ENCODE results near the gene HECTD1.
"Not testable (repeated sequence)": the region's sequence is repeated elsewhere in the genome, so short reads cannot be mapped to it uniquely, and the experiment has no call there.

Gene HECTD1

DNA sequence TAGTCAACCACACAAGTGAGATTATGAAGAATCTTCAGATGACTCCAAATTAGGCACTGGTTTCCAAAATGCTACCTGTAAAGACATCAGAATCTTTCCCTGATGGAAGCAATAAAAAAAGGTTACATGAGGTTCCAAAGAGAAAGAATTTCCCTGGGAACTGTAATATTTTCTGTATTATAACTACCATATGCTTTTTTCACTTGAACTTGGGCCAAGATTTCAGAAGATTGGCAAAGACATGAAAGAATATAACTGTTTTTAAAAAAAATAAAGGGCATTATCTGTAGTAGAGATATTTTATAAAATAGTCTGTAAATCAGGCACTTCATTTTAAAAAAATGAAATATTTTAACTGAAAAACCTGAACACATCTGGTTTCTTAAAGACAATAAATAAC, 12.9 kb downstream of the HECTD1 start:
- DNase-seq (ENCODE audit: low read depth) = no peak

DNA sequence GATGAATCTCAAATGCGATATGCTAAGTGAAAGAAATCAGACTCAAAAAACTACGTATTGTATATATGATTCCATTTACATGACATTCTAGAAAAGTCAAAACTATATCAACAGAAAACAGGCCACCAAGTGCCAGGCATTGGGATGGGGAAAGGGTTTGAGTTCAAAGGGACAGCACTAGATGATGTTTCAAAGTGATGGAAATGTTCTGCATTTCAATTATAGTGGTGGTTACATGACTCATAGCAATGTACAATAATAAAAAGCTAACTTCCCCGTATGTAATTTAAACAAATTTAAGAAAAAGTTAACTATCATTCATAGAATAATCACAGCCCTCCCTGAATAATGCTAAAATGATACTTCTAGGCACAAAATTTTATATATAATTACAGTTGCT, 13.5 kb downstream of the HECTD1 start:
- no peak for DNase-seq (ENCODE audit: low read depth)

DNA sequence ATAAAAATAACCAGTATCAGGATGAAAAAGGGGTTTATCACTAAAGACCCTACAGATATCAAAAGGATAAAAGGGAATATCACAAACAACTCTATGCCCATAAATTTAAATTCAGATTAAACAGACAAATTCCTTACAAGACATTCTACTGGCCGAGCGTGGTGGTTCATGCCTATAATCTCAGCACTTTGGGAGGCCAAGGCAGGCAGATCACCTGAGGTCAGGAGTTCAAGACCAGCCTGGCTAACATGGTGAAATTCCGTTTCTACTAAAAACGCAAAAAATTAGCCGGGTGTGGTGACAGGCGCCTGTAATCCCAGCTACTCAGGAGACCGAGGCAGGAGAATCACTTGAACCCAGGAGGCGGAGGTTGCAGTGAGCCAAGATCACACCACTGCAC, 15.0 kb downstream of the HECTD1 start:
- not testable (repeated sequence) for DNase-seq (ENCODE audit: low read depth)

DNA sequence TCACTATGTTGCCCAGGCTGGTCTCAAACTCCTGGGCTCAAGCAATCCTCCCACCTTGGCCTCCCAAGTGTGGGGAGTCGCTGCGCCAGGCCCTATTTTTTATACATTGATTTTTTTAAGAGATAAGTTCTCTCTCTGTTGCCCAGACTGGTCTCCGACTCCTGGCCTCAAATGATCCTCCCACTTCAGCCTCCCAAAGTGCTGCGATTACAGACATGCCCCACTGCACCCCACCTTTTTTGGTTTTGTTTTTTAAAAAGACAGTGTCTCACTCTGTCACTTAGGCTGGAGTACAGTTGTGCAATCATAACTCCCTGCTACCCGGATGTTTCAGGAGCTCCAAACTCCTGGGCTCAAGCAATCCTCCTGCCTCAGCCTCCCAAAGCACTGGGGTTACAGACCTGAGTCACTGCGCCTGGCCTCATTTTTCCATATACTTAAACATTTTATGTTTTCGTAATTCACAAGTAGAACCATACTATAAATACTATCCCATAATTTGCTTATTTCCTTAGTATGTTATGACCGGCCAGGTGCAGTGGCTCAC, 16.8 kb downstream of the HECTD1 start:
- DNase-seq (ENCODE audit: low read depth) = no peak

DNA sequence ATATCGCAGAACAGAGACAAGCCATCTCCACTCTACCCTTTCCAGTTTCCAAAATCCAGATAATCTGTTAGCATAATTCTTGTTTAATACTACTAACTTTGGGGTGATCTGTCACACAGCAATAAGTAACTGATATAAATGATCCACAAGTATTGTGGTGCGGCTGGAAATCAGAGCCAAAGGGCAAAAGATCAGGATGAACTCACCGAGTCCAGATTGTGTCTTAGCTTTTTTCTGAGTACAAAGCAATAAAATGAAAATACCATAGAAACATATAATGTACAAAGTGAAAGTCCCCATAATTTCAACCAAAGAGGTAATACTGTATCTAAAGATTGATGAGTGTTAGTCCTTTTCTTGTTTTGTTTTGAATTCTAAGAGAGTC, 17.4 kb downstream of the HECTD1 start:
- no peak for DNase-seq (ENCODE audit: low read depth)

DNA sequence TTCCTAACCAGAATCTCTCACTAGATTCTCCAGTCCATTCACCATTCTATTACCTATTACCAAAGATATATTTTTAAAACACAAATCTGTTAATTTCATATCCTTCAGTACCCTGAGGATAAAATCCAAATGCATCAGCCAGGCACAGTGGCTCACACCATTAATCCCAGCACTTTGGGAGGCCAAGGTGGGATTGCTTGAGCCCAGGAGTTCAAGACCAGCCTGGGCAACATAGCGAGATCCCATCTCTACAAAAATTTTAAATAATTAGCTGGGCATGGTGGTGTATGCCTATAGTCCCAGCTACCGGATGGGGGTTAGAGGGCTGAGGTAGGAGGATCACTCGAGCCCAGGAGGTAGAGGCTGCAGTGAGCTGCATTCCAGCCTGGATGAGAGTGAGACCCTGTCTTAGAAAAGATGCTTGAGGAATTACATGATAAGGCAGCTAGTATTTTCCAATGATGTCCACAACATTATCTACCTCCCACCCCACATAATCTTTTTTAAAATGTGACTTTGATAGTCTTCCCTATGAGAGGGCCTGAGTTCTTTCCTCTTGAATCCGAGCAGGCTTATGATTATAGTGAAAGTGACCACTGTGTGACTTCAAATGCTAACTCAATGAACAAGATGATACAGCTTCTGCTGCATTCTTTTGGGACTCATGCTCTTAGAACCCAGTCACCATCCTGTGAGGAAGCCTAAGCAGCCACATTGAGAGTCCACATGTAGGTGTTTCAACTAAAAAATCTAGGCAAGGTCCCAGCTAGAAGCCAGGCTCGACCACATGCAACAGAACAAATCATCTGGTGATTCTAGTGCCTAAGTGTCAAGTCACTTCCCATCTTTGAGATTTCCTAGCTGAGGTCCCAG, 18.0 kb downstream of the HECTD1 start:
- DNase-seq (ENCODE audit: low read depth) = no peak

DNA sequence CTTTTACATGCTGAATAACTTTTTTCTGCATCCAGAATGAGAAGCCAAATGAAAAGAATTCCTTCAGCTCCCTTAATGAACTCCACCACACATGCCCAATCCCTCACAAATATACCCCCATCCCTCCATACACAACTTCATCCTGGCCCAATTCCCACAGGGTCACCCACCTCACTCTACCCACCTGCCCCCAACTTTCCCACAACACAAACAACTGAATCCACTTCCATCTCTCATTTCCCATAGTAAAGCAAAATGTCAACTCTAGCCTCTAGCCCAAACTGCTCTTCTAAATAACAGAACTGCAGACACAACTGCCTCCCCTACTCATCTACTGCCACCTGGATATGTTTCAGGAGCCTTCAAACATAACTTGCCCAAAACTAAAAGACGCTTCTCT, 18.8 kb downstream of the HECTD1 start:
- no peak for DNase-seq (ENCODE audit: low read depth)

DNA sequence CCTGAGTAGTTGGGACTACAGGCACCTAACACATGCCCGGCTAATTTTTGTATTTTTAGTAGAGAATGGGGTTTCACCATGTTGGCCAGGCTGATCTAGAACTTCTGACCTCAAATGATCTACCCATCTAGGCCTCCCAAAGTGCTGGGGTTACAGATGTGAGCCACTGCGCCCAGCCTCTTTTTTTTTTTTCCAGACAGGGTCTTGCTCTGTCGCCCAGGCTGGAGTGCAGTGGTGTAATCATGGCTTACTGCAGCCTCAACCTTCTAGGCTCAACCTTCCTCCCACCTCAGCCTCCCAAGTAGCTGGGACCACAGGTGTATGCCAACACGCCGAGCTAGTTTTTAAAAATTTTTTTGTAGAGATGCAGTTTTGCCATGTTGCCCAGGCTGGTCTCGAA, 25.6 kb downstream of the HECTD1 start:
- DNase-seq (ENCODE audit: low read depth) = not testable (repeated sequence)

DNA sequence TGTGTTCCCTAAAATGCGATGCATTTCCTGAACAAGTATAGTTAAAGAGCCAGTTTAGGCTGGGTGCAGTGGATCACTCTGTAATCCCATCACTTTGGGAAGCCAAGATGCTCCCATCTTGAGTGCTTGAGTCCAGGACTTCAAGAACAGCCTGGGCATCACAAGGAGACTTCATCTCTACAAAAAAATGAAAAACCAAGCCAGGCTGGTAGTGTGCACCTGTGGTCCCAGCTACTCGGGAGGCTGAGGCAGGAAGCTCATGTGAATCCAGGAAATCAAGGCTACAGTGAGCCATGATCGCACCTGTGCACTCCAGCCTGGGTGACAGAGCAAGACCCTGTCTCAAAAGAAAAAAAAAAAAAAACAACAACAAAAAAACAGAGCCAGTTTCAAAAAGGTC, 26.3 kb downstream of the HECTD1 start:
- DNase-seq (ENCODE audit: low read depth) = no peak

DNA sequence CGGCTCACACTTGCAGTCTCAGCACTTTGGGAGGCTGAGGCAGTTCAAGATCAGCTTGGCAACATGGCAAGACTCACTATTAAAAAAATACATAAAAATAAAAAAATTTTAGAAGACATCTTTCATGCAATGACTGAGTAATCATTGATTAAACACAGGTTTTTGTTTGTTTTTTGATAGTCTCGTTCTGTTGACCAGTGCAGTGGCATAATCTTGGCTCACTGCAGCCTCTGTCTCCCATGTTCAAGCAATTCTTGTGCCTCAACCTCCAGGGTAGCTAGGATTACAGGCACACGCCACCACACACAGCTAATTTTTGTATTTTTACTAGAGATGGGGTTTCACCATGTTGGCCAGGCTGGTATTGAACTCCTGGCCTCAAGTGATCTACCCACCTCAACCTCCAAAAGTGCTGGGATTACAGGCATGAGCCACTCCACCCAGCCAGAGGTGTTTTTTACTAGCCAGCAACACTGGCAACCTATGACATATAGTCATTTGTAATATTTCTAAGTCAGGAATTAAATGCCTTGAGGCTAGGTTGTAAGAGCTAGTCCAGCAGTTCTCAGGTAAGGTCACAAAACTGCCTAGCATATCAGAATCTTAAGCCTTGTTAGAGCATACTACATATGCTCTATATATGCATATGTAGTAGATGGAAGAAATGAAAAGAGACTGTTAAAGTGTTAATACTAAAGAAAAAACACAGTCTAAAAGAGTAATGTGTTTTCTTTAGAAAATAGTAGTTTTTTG, 27.1 kb downstream of the HECTD1 start:
- DNase-seq (ENCODE audit: low read depth) = no peak

DNA sequence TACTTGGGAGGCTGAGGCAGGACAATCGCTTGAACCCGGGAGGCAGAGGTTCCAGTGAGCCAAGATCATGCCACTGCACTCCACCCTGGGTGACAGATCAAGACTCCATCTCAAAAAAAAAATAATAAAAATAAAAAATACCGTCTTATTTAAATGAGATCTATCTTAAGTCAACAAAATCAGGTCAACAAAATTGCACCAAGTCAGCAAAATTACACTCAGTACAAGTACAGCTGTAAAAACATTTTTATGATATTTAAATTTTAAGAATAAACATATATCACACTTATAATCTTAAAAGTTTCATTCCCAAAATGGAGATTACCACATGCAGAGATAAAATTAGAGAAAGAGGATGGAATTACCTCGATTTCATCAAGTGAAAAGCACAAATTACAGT, 33.2 kb downstream of the HECTD1 start:
- DNase-seq (ENCODE audit: low read depth) = no peak

DNA sequence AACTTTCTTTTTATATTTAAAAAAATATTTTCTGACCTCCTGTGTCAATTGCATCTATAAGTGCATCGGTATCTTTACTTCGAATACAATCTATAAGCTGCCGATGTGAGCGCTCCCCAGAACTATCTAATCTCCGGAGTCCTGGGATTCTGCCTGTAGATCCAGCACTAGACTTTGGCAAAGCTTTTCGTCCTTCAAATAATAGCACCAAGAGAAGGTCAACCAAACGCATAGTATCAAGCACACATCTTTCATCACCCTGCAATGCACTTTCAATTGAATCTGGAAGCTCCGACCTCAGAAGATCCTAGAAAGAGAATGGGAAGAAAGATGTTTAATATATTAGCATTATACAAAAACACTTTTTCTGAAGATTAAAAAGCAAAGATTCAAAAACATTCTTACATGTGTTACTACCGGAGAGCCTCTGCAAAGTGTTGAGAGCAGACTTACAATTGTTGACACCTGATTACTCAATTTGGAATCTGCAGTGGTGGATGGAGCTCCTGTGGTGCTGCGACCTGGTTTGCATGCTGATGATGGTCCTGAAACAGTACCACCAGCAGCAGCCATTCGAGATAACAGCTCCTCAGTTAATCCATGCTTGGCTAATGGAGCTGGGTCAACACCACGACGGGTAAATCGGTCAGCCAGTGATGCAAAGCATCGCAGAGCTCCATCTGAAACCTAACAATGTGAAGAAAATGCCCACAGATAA, 34.3 kb downstream of the HECTD1 start:
- DNase-seq (ENCODE audit: low read depth) = no peak

DNA sequence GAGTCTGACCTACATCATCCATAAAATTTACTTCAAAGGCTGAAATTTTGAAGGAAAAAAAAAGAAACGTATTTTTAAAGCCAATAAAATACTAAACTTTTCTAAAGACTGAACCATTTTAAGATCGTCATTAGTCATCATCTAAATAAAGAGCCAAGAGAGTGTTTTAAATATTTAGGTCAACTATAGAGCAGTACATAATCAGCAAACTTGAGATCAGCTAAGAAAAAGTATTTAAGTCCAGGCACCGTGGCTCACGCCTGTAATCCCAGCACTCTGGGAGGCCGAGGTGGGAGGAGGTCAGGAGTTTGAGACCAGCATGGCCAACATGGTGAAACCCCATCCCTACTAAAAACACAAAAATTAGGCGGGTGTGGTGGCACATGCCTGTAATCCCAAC, 35.5 kb downstream of the HECTD1 start:
- DNase-seq (ENCODE audit: low read depth) = no peak

DNA sequence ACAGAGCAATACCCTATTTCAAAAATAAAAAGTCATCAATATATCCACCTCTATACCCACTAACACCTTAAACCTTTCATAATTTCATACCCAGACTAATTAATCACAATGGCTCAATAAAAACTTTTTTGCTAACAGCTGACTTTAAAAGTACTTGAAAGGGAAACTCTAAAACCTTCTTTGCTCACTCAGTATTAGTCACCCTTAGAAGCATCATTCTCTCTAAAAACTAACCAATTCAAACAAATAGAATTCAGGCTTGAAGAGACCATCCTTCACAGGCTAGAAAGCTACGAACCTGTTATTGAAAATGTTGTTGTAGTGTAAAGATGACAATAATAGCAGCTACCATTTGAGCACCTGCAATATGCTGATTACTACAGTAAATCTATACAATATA, 37.2 kb downstream of the HECTD1 start:
- no peak for DNase-seq (ENCODE audit: low read depth)

DNA sequence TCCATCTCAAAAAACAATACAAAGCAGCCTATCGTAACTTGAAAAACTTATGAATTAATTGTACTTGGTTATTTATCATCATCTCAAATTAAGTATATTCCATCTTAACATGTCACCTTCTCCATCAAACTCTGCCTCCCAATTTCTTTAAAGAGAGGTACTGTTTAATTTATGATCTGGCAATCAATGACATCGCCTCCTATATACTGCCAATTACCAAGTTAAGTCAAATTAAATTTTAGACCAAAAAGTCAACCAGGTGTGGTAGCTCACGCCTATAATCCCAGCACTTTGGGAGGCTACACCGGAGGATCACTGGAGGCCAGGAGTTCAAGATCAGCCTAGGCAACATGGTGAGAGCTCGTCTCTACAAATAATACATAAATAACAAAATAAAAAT, 37.7 kb downstream of the HECTD1 start:
- DNase-seq (ENCODE audit: low read depth) = no peak

DNA sequence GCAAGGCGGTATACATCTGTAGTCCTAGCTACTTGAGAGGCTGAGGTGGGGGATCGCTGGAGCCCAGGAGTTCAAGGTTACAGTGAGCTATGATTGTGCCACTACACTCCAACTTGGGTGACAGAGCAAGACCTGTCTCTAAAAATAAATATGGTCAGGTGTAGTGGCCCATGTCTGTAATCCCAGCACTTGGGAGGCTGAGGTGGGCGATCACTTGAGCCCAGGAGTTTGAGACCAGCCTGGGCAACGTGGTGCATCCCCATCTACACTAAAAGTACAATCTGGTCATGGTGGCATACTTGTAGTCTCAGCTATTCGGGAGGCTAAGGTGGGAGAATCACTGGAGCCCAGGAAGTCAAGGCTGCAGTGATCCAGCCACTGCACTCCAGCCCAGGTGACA, 40.6 kb downstream of the HECTD1 start:
- DNase-seq (ENCODE audit: low read depth) = no peak

DNA sequence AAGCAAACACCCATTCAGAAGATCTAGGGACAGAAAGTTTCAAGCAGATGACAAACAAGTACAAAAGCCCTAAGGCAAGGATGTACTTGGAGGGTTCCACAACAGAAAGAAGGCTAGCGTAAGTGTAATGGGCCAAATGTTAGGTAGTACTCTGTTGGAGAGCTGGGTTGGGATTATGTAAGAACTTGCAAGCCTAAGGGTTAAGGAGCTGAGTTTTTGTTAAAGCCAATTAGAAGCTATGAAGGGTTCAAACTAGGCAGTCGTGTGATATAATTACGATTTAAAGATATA, 41.4 kb downstream of the HECTD1 start:
- DNase-seq (ENCODE audit: low read depth) = no peak

DNA sequence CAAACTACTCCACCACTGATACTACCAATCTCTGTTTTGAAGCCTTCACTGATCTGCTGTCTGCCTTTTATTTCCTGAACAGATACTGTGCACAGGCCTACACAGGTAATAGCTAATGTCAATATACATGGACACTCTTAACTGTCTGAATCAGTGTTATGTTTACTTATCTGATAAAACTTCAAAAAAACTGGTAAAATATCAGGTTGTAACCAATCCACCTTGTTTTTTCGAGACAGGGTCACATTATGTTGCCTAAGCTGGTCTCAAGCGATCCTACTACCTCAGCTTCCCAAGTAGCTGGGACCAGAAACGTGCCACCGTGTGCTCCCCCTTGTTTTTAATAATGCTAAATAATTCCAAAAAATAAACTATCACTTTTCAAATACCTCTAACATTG, 43.5 kb downstream of the HECTD1 start:
- no peak for DNase-seq (ENCODE audit: low read depth)

DNA sequence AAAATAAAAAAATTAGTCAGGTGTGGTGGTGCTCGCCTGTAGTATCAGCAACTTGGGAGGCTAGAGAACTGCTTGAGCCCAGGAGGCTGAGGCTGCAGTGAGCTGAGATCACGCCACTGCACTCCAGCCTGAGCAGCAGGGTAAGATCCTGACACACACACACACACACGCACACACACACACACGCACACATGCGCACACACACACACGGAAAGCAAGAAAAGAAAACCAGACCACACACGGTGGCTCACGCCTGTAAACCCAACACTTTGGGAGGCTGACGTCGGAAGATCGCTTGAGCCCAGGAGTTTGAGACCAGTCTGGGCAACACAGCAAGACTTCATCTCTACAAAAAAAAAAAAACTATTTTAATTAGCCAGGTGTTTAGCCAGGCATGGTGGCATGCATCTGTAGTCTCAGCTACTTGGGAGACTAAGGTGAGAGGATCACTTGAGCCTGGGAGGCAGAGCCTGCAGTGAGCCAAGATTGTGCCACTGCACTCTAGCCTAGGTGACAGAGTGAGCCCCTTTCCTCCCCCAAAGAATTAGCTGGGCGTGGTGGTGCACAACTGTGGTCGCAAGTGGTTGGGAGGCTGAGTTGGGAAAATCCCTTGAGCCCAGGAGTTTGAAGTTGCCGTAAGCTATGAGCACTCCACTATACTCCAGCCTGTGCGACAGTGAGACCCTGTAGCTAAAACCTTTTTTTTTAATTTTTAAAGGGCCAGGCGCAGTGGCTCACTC, 44.5 kb downstream of the HECTD1 start:
- DNase-seq (ENCODE audit: low read depth) = no peak

DNA sequence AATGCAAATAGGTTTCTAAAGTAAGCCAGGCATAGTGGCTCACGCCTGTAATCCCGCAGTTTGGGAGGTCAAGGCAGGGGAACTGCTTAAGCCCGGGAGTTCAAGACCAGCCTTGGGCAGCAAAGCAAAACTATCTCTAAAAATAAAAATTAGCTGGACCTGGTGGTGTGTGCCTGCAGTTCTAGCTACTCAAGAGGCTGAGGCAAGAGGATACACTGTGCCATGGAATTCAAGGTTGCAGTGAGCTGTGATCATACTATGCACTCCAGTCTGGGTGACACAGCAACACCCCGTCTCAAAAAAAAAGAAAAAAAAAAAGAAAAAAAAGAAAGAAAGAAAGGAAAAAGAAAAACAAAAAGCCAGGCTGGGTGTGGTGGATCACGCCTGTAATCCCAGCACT, 46.3 kb downstream of the HECTD1 start:
- no peak for DNase-seq (ENCODE audit: low read depth)

DNA sequence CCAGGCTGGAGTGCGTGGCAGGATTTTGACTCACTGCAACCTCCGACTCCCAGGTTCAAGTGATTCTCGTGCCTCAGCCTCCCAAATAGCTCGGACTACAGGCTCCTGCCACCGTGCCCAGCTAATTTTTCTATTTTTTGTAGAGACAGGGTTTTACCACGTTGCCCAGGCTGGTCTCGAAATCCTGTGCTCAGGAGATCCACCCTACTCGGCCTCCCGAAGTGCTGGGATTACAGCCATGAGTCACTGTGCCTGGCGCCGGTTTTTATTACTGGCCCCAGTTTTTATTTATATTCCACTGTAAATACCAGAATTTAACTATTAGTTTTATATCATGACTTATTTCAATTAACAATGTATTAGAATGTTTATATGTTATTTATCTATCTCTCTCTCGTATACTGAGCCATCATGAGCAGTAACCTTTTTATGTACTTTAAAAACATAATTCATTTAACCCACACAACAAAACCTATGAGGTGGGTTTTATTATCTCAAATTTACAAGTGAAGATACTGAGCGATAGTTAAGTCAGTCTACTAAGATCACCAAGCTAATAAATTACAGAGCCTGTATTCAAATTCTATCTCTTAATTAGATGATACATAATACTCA, 47.8 kb downstream of the HECTD1 start:
- no peak for DNase-seq (ENCODE audit: low read depth)

DNA sequence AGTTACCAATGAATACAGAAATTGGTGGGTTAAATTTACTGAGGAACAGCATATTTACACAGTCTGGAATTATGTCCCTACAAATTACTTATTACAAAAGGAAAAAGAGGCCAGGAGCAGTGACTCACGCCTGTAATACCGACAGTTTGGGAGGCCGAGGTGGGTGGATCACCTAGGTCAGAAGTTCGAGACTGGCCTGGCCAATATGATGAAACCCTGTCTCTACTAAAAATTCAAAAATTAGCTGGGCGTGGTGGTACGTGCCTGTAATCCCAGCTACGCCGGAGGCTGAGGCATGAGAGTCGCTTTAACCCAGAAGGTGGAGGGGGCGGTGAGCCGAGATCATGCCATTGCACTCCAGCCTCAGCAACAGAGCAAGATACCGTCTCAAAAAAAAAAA, 52.6 kb downstream of the HECTD1 start:
- no peak for DNase-seq (ENCODE audit: low read depth)
